ENCODE data around the gene KRTAP5-2.
"Not testable (repeated sequence)": the region's sequence is repeated elsewhere in the genome, so short reads cannot be mapped to it uniquely, and the experiment has no call there.

DNA sequence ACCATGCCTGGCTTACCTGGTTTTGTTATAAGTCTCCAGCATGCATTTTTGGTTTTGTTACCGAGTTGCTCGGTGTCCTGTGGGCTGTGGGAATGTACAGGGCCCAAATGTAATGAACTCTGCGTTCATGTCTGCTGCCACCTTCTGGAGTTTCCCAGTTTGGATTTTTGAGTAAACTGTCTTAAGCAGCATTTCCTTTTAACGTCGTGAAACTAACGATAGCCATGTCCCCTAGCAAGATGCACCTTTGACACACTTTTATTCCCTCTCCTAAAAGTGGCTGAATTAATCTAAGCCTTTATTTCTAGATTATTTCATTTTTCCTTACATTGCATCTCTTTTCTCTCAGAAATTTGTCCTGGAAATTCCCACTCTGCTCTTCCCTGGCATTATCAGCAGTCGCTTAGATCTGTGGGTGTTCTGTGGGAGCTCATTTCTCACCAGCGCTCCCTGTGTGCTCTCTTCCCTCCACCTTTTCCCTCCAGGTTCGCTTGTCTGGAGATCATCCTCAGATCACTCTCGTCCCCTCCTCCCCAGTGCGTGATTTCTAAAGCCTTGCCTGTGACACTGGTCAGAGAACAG is 2.0 kb downstream of the KRTAP5-2 start:
- TF ChIP-seq POLR2A, POLR2AphosphoS5 (IDR thresholded peaks at IDR 0.05): not testable (repeated sequence)
- TF ChIP-seq, protein P1, sequence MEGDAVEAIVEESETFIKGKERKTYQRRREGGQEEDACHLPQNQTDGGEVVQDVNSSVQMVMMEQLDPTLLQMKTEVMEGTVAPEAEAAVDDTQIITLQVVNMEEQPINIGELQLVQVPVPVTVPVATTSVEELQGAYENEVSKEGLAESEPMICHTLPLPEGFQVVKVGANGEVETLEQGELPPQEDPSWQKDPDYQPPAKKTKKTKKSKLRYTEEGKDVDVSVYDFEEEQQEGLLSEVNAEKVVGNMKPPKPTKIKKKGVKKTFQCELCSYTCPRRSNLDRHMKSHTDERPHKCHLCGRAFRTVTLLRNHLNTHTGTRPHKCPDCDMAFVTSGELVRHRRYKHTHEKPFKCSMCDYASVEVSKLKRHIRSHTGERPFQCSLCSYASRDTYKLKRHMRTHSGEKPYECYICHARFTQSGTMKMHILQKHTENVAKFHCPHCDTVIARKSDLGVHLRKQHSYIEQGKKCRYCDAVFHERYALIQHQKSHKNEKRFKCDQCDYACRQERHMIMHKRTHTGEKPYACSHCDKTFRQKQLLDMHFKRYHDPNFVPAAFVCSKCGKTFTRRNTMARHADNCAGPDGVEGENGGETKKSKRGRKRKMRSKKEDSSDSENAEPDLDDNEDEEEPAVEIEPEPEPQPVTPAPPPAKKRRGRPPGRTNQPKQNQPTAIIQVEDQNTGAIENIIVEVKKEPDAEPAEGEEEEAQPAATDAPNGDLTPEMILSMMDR (IDR thresholded peaks at IDR 0.05): not testable (repeated sequence)

All from prostate gland (tissue), 2 donors.